GM20000 (cell line): ENCODE data around the gene ZSCAN5A.

ENCODE experiments used
- DNase-seq: peaks from one replicate; pipeline ENCODE4 v3.0.0; 2012; ENCODE audit warnings: low spot score
- CTCF ChIP-seq: IDR thresholded peaks from 2 replicates; pipeline ENCODE4 v1.5.1; 2012; ENCODE audit warnings: mild to moderate bottlenecking, control low read depth; ENCODE audit errors: extremely low read depth, missing control alignments

Gene ZSCAN5A

GRCh38 chr19:56290104-56290503 is 24.5 kb downstream of the ZSCAN5A start:
- no peak for DNase-seq
- no peak for TF ChIP-seq CTCF

- no peak for DNase-seq
- no peak for TF ChIP-seq CTCF
Observed at GRCh38 chr19:56284746-56285145, 29.9 kb downstream of the ZSCAN5A start.

GRCh38 chr19:56282809-56283208 is 31.8 kb downstream of the ZSCAN5A start:
- no peak for TF ChIP-seq CTCF
- DNase-seq, result no peak

- TF ChIP-seq CTCF, result no peak
- no peak for DNase-seq
Observed at GRCh38 chr19:56273563-56274117, 41.0 kb downstream of the ZSCAN5A start.

GRCh38 chr19:56272161-56272798 is 42.4 kb downstream of the ZSCAN5A start, which contains the start of gene EDDM13:
TSS of gene EDDM13 (plus strand) at chr19:56272748. CDS start at chr19:56272835, 87 bp downstream.
- TF ChIP-seq CTCF, result no peak
- DNase-seq, result no peak

GRCh38 chr19:56271151-56271550 is 43.5 kb downstream of the ZSCAN5A start:
- DNase-seq, result no peak
- no peak for TF ChIP-seq CTCF

GRCh38 chr19:56270676-56271075 is 44.0 kb downstream of the ZSCAN5A start:
- DNase-seq, result no peak
- TF ChIP-seq CTCF, result no peak
